H1 (cell line): ENCODE measurements around the gene BEX3. TPM values are rescaled to one million over a fixed set of nuclear protein-coding genes. Genes with fewer than 3 reads are reported as not detected.

Source experiments
- BACH1 ChIP-seq: IDR thresholded peaks from 2 replicates; pipeline ENCODE4 v1.6.1; 2012; ENCODE audit warnings: low read length, improper control_type of control experiment
- BCL11A ChIP-seq, 2 experiments: IDR thresholded peaks; one replicate each; pipeline ENCODE4 v1.6.1; 2011; ENCODE audit warnings: low read depth in 2 of 2, low read length in 2 of 2, mild to moderate bottlenecking in 2 of 2
- MAFK ChIP-seq: IDR thresholded peaks from 2 replicates; pipeline ENCODE4 v1.6.1; 2012; ENCODE audit warnings: low read depth, mild to moderate bottlenecking, improper control_type of control experiment, low read length
- MAX ChIP-seq: IDR thresholded peaks from 2 replicates; pipeline ENCODE4 v1.6.1; 2012; ENCODE audit warnings: inconsistent platforms
- SIN3A ChIP-seq, 2 experiments: IDR thresholded peaks in 1 of 2; conservative IDR thresholded peaks in 1 of 2; 2 replicates each; pipeline ENCODE4 v1.6.1; 2011 to 2012; ENCODE audit warnings: low read length in 2 of 2, improper control_type of control experiment in 1 of 2, low read depth in 1 of 2, mild to moderate bottlenecking in 1 of 2
- SP2 ChIP-seq: IDR thresholded peaks from 2 replicates; pipeline ENCODE4 v1.6.1; 2012; ENCODE audit warnings: mild to moderate bottlenecking, low read length, inconsistent platforms
- TEAD4 ChIP-seq: IDR thresholded peaks from 2 replicates; pipeline ENCODE4 v1.6.1; 2012; ENCODE audit warnings: low read depth, low read length, inconsistent platforms, mixed read lengths
- polyA plus RNA-seq, 7 experiments: library from polyadenylated mRNA; depleted of rRNA in 3 of 7; stranded (reverse) in 5 of 7; unstranded in 2 of 7; fragments of >200 nt in 5 of 7; fragments of 200-250 nt in 2 of 7; gene quantifications; 1 replicate in 5 of 7; 2 replicates in 1 of 7; 4 replicates in 1 of 7; pipeline versions ENCODE4 v1.2.1 to v1.2.3, GENCODE V29; 2011 to 2013; ENCODE audit warnings: missing spikeins in 2 of 7, mixed read lengths in 2 of 7
- total RNA-seq: library from RNA; stranded (reverse); fragmentation: NEBNext Ultra II Directional; extraction: Animal tissue kit (Norgen Biotek cat#: 25700); gene quantifications from 2 replicates; pipeline ENCODE4 v1.2.1, GENCODE V29; 2021
- TF ChIP-seq, protein P1 (sequence below): IDR thresholded peaks from 2 replicates; pipeline ENCODE4 v1.6.1; 2012; ENCODE audit warnings: low read length, inconsistent platforms

The BEX3 gene
- total and polyA plus RNA-seq, 2 of the 8 experiments (the other 6 are each of a cell fraction or from before 2014, with no cell fraction given) = 330 to 366 TPM

DNA sequence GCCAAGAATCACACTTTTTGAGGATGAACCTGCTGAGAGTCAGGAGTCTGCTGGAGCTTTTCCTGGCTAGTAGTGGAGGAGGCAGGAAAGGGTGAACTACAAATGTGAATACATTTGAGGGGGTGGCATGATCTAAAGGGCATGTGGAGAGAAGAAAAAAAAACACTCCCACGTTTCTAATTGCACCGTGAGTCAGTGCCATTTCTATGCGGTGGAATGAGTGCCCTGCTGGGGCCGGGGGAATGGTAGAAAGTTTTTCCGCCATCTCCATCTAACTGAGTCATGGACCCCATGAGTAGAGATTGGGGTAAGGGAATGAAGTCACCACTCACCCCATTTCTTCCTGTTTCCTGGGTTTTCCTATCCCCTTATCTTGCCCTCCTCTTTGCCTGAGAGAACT, 19.8 kb downstream of the BEX3 start (continued):
- TF ChIP-seq, protein P1, sequence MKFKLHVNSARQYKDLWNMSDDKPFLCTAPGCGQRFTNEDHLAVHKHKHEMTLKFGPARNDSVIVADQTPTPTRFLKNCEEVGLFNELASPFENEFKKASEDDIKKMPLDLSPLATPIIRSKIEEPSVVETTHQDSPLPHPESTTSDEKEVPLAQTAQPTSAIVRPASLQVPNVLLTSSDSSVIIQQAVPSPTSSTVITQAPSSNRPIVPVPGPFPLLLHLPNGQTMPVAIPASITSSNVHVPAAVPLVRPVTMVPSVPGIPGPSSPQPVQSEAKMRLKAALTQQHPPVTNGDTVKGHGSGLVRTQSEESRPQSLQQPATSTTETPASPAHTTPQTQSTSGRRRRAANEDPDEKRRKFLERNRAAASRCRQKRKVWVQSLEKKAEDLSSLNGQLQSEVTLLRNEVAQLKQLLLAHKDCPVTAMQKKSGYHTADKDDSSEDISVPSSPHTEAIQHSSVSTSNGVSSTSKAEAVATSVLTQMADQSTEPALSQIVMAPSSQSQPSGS = no peak
- TF ChIP-seq MAX (no peak), SP2 (no peak), BACH1 (no peak), TEAD4 (no peak), MAFK (no peak), SIN3A (conservative IDR thresholded peaks at IDR 0.05 in 1 of 2, IDR thresholded peaks at IDR 0.05 in 1 of 2; ENCODE audit: low read depth in 1 of 2, low read length in 2 of 2) (no peak), BCL11A (IDR thresholded peaks at IDR 0.05; ENCODE audit: low read depth in 2 of 2, low read length in 2 of 2) (no peak)
